Stomach (tissue), 9 donors: ENCODE results near the gene HSH2D. TPM values are rescaled to one million over a fixed set of nuclear protein-coding genes. Genes with fewer than 3 reads are reported as not detected.

Experiments used
- DNase-seq, 2 donors: peaks; one replicate each; pipeline versions ENCODE4 v3.0.0 to v3.0.0-alpha.2; 2013 to 2019
- H3K27ac ChIP-seq, 5 donors: fragments of 200-600 bp in 4 of 5; sonication (generic) in 4 of 5; one replicate each; pipeline ENCODE4 v1.5.1; 2013 to 2019; ENCODE audit warnings: mild to moderate bottlenecking in 1 of 5, moderate library complexity in 1 of 5
- H3K27me3 ChIP-seq, 3 donors: fragments of 200-600 bp; sonication (generic); one replicate each; pipeline ENCODE4 v1.5.1; 2017 to 2019; ENCODE audit warnings: mixed run types in 1 of 3
- H3K36me3 ChIP-seq, 4 donors: fragments of 200-600 bp; sonication (generic); 1 replicate in 3 of 4; 2 replicates in 1 of 4; pipeline ENCODE4 v1.5.1; 2016 to 2019
- H3K4me1 ChIP-seq, 4 donors: fragments of 200-600 bp; sonication (generic); one replicate each; pipeline ENCODE4 v1.5.1; 2016 to 2019
- H3K4me3 ChIP-seq, 4 donors: fragments of 200-600 bp; sonication (generic) in 3 of 4; one replicate each; pipeline ENCODE4 v1.5.1; 2016 to 2019; ENCODE audit warnings: mild to moderate bottlenecking in 1 of 4
- H3K9me3 ChIP-seq, 4 donors: fragments of 200-600 bp; sonication (generic); one replicate each; pipeline ENCODE4 v1.5.1; 2016 to 2019
- EP300 ChIP-seq: sonication (generic); formaldehyde crosslinking; IDR thresholded peaks from one replicate; pipeline ENCODE4 v1.6.1; 2017; ENCODE audit warnings: antibody characterized with exemption
- POLR2A ChIP-seq, 4 donors: fragments of 450-650 bp; IDR thresholded peaks; one replicate each; pipeline ENCODE4 v1.6.1; 2016; ENCODE audit warnings: antibody characterized with exemption in 4 of 4, control low read depth in 2 of 4, mild to moderate bottlenecking in 1 of 4, moderate library complexity in 1 of 4
- POLR2AphosphoS5 ChIP-seq, 3 donors: sonication (generic); formaldehyde crosslinking; IDR thresholded peaks; one replicate each; pipeline ENCODE4 v1.6.1; 2016; ENCODE audit warnings: antibody characterized with exemption in 3 of 3
- WGBS, 5 donors: extraction: QIAGEN DNeasy Blood & Tissue Kit in 3 of 5; methylation state at CpG; one replicate each; pipeline versions ENCODE4 v1.1.5 to v1.1.7; 2013 to 2018; 5-methylcytosine and 5-hydroxymethylcytosine counted together
- intact Hi-C: fragments of 100-400 bp; cut with DNase I; formaldehyde crosslinking; loops from one replicate; pipeline ENCODE4 v1.15.1; 2023; ENCODE audit warnings: low total_unique reads
- polyA plus RNA-seq, 3 donors: library from polyadenylated mRNA; stranded (reverse); fragments of 200-250 nt; gene quantifications; one replicate each; pipeline ENCODE4 v1.2.3, GENCODE V29; 2013
- small RNA-seq, 4 donors: library from RNA; depleted of rRNA; stranded (forward); fragments of <200 nt; gene quantifications; one replicate each; pipeline ENCODE3, GENCODE V24; 2016
- total RNA-seq, 5 donors: library from RNA; depleted of rRNA; stranded (reverse); fragments of >200 nt; gene quantifications; one replicate each; pipeline versions ENCODE4 v1.1.0 to v1.2.3, GENCODE V29; 2014 to 2016
- TF ChIP-seq, protein P1 (sequence below), 7 experiments: fragments of 450-650 bp in 4 of 7; fragments of 200-600 bp in 3 of 7; sonication (generic) in 3 of 7; IDR thresholded peaks; one replicate each; pipeline ENCODE4 v1.5.1; 2016 to 2019; ENCODE audit warnings: antibody characterized with exemption in 7 of 7, control low read depth in 2 of 7, mild to moderate bottlenecking in 1 of 7
- donor health status: healthy with polysubstance abuse.
- donor health status: Bipolar disorder and iron deficiency.
- donor health status: healthy.

The HSH2D gene
- total and polyA plus RNA-seq, 8 donors: 6.2 to 24.5 (median 9.4) TPM

DNA sequence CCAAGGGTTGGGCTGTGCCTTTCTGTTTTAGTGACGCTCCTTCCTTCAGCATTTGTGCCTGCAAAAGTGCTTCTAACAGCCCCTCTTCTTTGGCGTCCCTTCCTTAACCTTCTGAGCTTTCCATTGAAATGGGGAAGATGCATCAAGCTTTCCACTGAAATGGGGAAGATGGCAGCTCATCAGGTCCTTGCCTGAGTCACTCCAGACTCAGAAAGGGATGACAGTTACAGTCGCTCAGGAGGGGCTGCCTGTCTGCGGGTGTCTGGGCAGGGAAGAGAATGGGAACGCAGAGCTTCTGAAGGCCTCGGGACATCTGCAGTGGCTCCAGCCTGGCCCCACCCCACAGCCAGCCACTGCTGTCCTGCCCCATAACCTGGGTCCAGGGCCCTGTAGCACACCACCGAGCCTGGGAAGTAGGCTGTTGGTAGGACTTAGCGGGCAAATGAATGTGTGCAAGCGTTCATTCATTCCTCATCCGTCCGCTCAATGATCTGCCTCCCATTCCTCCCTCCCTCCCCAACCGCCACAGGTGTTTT is 64.1 kb downstream of the HSH2D start:
- Histone ChIP-seq H3K4me3 (no peak overlapping the region), H3K4me1 (peaks cover 0 to 15% (median 4%) of the 10 kb centered on the region in 4 donors), H3K27ac (no peak overlapping the region), H3K36me3 (peaks cover 65 to 100% (median 99%) of the 10 kb centered on the region in 4 donors), H3K27me3 (no peaks in the 10 kb centered on the region), H3K9me3 (no peaks in the 10 kb centered on the region)
- 85 to 93% (median 89%) methylated on average over 8 to 12 of the region's 12 CpGs for WGBS, 5 donors
- no peak for TF ChIP-seq POLR2A (IDR thresholded peaks at IDR 0.05)
- no peak for TF ChIP-seq EP300
- TF ChIP-seq POLR2AphosphoS5 (IDR thresholded peaks at IDR 0.05): no peak
- TF ChIP-seq, protein P1, sequence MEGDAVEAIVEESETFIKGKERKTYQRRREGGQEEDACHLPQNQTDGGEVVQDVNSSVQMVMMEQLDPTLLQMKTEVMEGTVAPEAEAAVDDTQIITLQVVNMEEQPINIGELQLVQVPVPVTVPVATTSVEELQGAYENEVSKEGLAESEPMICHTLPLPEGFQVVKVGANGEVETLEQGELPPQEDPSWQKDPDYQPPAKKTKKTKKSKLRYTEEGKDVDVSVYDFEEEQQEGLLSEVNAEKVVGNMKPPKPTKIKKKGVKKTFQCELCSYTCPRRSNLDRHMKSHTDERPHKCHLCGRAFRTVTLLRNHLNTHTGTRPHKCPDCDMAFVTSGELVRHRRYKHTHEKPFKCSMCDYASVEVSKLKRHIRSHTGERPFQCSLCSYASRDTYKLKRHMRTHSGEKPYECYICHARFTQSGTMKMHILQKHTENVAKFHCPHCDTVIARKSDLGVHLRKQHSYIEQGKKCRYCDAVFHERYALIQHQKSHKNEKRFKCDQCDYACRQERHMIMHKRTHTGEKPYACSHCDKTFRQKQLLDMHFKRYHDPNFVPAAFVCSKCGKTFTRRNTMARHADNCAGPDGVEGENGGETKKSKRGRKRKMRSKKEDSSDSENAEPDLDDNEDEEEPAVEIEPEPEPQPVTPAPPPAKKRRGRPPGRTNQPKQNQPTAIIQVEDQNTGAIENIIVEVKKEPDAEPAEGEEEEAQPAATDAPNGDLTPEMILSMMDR (IDR thresholded peaks at IDR 0.05): no peak
- no peak for DNase-seq
- intact Hi-C loops: no loop called here

Small RNA genes lying within 50 kb of the gene (small RNA-seq; reads per million reads assigned to genes)
- gene RF00017: 0 reads per million in 4 donors

Other genes starting within 250 kb of the HSH2D start
- gene CYP4F2, start 245.6 kb upstream of the HSH2D start, total RNA-seq: 100 to 1,000 TPM in 1 of 5 donors, not detected in 4; 121 TPM
- under 1 TPM in 1 of 3 donors, not detected in 2; 0.13 TPM for gene CYP4F2, start 245.6 kb upstream of the HSH2D start, polyA plus RNA-seq
- gene CYP4F11, start 209.2 kb upstream of the HSH2D start, total RNA-seq: 10 to 100 TPM in 3 of 5 donors, under 1 TPM in 1, not detected in 1; 0.18 to 20.0 (median 13.4) TPM
- gene CYP4F11, start 209.2 kb upstream of the HSH2D start, polyA plus RNA-seq: 1 to 10 TPM in 1 of 3 donors, under 1 TPM in 2; 0.61 to 1.5 (median 0.85) TPM
- not detected for gene OR10H4, start 194.7 kb upstream of the HSH2D start, total RNA-seq
- not detected for gene OR10H4, start 194.7 kb upstream of the HSH2D start, polyA plus RNA-seq
- 100 to 1,000 TPM; 167 to 609 (median 275) TPM for gene TPM4, start 67.2 kb upstream of the HSH2D start, total RNA-seq
- 100 to 1,000 TPM; 185 to 475 (median 427) TPM for gene TPM4, start 67.2 kb upstream of the HSH2D start, polyA plus RNA-seq
- 10 to 100 TPM in 3 of 5 donors, 1 to 10 TPM in 2; 1.8 to 49.4 (median 11.2) TPM for gene RAB8A, start 31.8 kb upstream of the HSH2D start, total RNA-seq
- 10 to 100 TPM; 25.4 to 63.4 (median 39.4) TPM for gene RAB8A, start 31.8 kb upstream of the HSH2D start, polyA plus RNA-seq
- gene CIB3, start 29.8 kb downstream of the HSH2D start, total RNA-seq: not detected
- not detected for gene CIB3, start 29.8 kb downstream of the HSH2D start, polyA plus RNA-seq
- 100 to 1,000 TPM in 2 of 5 donors, 10 to 100 TPM in 2, 1 to 10 TPM in 1; 8.2 to 175 (median 61.0) TPM for gene FAM32A, start 41.7 kb downstream of the HSH2D start, total RNA-seq
- 100 to 1,000 TPM in 2 of 3 donors, 10 to 100 TPM in 1; 77.5 to 145 (median 102) TPM for gene FAM32A, start 41.7 kb downstream of the HSH2D start, polyA plus RNA-seq
- 10 to 100 TPM in 4 of 5 donors, 1 to 10 TPM in 1; 2.0 to 92.4 (median 27.1) TPM for gene AP1M1, start 54.2 kb downstream of the HSH2D start, total RNA-seq
- gene AP1M1, start 54.2 kb downstream of the HSH2D start, polyA plus RNA-seq: 10 to 100 TPM; 24.2 to 32.8 (median 30.4) TPM
- gene KLF2, start 181.1 kb downstream of the HSH2D start, total RNA-seq: 100 to 1,000 TPM in 1 of 5 donors, 10 to 100 TPM in 4; 31.0 to 107 (median 72.3) TPM
- gene KLF2, start 181.1 kb downstream of the HSH2D start, polyA plus RNA-seq: 10 to 100 TPM in 2 of 3 donors, 1 to 10 TPM in 1; 9.5 to 69.5 (median 16.7) TPM